LNCaP clone FGC (cell line): ENCODE data around the gene PDCL2.

ENCODE experiments used
- DNase-seq: peaks from one replicate; pipeline ENCODE4 v3.0.0-alpha.2; 2011; ENCODE audit warnings: low read depth
- H3K4me3 ChIP-seq: 2 replicates; pipeline ENCODE4 v1.5.1; 2011; ENCODE audit warnings: mild to moderate bottlenecking, low read depth, low read length, control low read depth
- TF ChIP-seq, protein P1 (sequence below): IDR thresholded peaks from 2 replicates; pipeline ENCODE4 v1.5.1; 2012; ENCODE audit warnings: mild to moderate bottlenecking; ENCODE audit not compliant: control insufficient read depth, insufficient read depth; ENCODE audit errors: extremely low read depth

The PDCL2 gene

DNA sequence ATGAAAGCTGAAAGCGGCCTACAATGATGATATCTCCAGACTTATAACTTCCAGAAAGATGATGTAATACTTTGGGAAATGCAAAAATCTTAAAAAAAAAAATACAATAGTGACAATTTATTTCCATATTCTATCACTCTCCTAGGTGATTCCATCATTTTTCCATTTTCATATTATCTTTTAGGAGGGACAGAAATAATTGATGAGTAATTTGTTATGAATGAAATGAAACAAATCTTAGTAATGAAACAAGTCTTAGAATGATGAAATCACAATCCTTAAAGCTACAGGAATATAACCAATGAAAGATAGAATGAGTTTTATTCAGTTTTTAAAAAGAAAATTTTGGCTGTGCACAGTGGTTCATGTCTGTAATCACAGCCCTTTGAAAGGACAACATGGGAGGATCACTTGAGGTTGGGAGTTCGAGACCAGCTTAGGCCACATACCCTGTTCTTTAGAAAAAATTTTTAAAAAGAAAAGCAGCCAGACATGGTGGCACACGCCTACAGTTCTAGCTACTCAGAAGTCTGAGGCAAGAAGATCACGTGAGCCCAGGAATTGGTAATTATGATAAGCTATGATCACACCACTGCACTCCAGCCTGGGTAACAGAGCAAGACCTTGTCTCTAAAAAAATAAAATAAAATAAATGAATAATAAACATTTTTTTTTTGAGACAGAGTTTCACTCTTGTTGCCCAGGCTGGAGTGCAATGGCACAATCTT is 67.0 kb downstream of the PDCL2 start:
- H3K4me3 ChIP-seq: no peak overlapping the region
- no peak for DNase-seq
- TF ChIP-seq, protein P1, sequence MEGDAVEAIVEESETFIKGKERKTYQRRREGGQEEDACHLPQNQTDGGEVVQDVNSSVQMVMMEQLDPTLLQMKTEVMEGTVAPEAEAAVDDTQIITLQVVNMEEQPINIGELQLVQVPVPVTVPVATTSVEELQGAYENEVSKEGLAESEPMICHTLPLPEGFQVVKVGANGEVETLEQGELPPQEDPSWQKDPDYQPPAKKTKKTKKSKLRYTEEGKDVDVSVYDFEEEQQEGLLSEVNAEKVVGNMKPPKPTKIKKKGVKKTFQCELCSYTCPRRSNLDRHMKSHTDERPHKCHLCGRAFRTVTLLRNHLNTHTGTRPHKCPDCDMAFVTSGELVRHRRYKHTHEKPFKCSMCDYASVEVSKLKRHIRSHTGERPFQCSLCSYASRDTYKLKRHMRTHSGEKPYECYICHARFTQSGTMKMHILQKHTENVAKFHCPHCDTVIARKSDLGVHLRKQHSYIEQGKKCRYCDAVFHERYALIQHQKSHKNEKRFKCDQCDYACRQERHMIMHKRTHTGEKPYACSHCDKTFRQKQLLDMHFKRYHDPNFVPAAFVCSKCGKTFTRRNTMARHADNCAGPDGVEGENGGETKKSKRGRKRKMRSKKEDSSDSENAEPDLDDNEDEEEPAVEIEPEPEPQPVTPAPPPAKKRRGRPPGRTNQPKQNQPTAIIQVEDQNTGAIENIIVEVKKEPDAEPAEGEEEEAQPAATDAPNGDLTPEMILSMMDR: no peak

DNA sequence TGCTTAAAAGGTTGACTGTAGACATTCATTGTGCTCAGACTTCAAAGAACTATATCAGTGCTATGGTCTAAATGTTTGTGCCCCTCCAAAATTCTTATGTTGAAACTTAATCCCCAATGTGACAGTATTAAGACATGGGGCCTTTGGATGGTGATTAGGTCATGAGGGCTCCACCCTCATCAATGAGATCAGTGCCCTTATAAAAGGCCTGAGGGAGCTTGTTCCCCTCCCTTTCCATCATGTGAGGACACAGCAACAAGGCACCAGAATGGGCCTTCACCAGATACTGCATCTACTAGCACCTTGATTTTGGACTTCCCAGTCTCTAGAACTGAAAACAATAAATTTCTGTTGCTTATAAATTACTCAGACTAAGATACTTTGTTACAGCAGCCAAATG is 73.6 kb downstream of the PDCL2 start:
- DNase-seq: no peak
- TF ChIP-seq, protein P1: no peak
- no peak overlapping the region for H3K4me3 ChIP-seq

DNA sequence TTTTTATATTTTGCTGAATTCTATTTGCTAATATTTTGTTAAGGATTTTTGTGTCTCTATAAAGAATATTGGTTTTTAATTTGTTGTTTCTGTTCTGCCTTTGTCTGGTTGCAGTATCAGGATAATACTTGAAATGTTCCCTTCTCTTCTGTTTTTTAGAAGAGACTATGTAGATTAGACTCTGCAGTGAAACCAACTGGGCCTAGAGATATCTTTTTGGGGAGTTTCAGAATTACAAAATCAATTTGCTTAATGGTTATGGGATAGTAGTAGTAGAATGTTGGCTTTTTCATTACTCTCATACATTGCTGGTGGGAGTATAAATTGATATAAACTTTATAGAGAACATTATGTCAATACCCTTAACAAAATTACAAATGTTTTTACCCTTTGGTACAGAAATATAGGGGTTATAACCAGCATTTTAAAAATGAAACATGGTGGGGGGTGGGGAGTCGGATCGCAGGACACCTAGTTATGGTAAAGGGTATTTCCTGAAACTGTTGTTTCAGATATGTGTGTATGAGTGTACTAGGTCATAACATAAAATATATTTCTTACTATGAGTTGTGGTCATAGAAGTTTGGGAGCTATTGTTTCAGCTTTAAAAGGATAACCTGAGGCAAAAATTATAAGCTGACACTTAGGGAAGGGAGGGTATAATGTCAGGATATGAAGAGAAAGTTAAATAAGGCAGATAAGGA is 74.4 kb downstream of the PDCL2 start:
- DNase-seq: no peak
- no peak overlapping the region for H3K4me3 ChIP-seq
- TF ChIP-seq, protein P1: no peak

DNA sequence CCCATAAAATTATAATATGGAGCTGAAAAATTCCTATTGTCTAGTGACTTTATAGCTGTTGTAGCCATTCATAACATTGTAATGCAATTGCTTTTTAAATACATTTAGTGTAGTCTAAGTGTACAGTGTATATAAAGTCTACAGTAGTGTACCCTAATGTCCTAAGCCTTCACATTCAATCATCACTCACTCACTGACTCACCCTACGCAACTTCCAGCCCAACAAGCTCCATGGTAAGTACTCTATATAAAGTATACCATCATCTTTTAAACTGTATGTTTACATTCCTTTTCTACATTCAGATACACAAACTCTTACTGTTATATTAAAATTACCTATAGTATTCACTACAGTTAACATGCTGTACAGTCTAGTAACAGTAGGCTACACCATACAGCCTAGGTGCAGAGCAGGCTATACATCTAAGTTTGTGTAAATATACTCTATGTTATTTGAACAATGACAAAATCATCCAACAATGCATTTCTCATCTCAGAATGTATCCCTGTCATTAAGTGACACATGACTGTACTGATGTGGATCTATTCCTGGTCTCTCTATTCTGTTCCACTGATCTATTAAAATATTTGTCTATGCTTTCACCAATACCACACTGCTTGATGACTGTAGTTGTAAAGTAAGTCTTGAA is 79.0 kb downstream of the PDCL2 start:
- no peak overlapping the region for H3K4me3 ChIP-seq
- TF ChIP-seq, protein P1: no peak
- no peak for DNase-seq

DNA sequence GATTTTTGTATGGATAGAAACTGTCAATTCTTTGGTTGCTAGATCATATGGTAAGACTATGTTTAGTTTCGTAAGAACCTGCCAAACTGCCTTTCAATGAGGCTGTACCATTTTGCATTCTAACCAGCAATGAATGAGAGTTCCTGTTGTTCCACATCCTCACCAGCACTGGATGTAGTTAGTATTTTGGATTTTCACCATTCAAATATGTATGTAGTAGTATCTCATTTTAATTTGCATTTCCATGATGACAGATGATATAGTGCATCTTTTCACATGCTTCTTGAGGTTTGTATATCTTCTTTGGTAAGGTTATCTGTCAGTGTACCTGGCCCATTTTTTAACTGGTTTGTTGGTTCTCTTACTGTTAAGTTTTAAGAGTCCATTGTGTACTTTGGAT is 80.0 kb downstream of the PDCL2 start:
- DNase-seq: no peak
- H3K4me3 ChIP-seq: no peak overlapping the region
- TF ChIP-seq, protein P1: no peak

DNA sequence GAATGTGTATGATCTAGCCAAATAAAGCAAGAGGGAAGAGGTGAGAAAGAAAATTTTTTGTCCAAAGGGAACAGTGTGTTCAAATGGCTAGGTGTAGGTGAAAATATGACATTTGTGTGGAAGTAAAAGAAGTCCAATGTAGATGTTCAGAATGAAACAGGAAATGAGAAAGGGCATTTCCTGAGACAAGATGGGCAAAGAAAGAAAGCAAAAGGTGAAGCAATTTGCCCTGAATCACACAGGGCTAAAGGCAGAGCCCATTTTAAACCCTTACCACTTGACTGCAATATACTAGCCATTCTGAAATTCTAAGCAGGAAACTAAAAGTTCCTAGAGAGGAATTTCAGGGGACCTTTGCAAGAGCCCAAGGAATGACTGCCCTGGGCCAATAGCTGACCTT is 81.4 kb downstream of the PDCL2 start:
- no peak for DNase-seq
- TF ChIP-seq, protein P1: no peak
- no peak overlapping the region for H3K4me3 ChIP-seq
